Psoas muscle (tissue), 8 donors: ENCODE measurements around the gene CXCR4. TPM values are rescaled to one million over a fixed set of nuclear protein-coding genes. Genes with fewer than 3 reads are reported as not detected.

ENCODE experiments used
- ATAC-seq, 4 donors: fragments of 200-7000 bp; cut with Tn5 transposase; one replicate each; pipeline ENCODE4 v1.9.1; 2020; ENCODE audit warnings: moderate library complexity in 3 of 4, mild to moderate bottlenecking in 2 of 4
- DNase-seq, 2 donors: peaks; one replicate each; pipeline ENCODE4 v3.0.0-alpha.2; 2020
- H3K27ac ChIP-seq: fragments of 200-600 bp; one replicate; pipeline ENCODE4 v1.8.0; 2022
- H3K27me3 ChIP-seq, 3 donors: fragments of 200-600 bp in 1 of 3; one replicate each; pipeline versions ENCODE4 v1.6.1 to v1.8.0; 2013 to 2022; ENCODE audit warnings: low read length in 2 of 3, mild to moderate bottlenecking in 2 of 3, moderate library complexity in 1 of 3; ENCODE audit not compliant: insufficient read depth in 3 of 3
- H3K36me3 ChIP-seq, 2 donors: fragments of 200-600 bp in 1 of 2; one replicate each; pipeline versions ENCODE4 v1.6.1 to v1.8.0; 2013 to 2022; ENCODE audit warnings: low read depth in 1 of 2, mild to moderate bottlenecking in 1 of 2, moderate library complexity in 1 of 2; ENCODE audit not compliant: insufficient read depth in 1 of 2
- H3K4me1 ChIP-seq: fragments of 200-600 bp; one replicate; pipeline ENCODE4 v1.8.0; 2022
- H3K4me3 ChIP-seq: fragments of 200-600 bp; one replicate; pipeline ENCODE4 v1.8.0; 2022; ENCODE audit warnings: mild to moderate bottlenecking
- H3K9me3 ChIP-seq: fragments of 200-600 bp; one replicate; pipeline ENCODE4 v1.8.0; 2022
- WGBS, 3 donors: extraction: QIAGEN DNeasy Blood & Tissue Kit; methylation state at CpG; one replicate each; pipeline versions ENCODE4 v1.1.6 to v1.1.7; 2013; 5-methylcytosine and 5-hydroxymethylcytosine counted together
- intact Hi-C, 2 donors: fragments of 100-400 bp; cut with DNase I; formaldehyde crosslinking; loops; one replicate each; pipeline versions ENCODE4 v1.11.0 to v1.14.2; 2022
- polyA plus RNA-seq, 3 donors: library from polyadenylated mRNA; stranded (reverse); fragments of 200-250 nt; gene quantifications; one replicate each; pipeline ENCODE4 v1.2.3, GENCODE V29; 2013
- total RNA-seq, 4 donors: library from RNA; stranded (reverse); fragmentation: NEBNext Ultra II Directional in 2 of 4; extraction: Animal tissue kit (Norgen Biotek cat#: 25700) in 2 of 4; gene quantifications; one replicate each; pipeline versions ENCODE4 v1.2.1 to v1.2.4, GENCODE V29; 2021 to 2023
- TF ChIP-seq, protein P1 (sequence below): fragments of 200-600 bp; IDR thresholded peaks from one replicate; pipeline ENCODE4 v1.8.0; 2022; ENCODE audit warnings: antibody characterized with exemption
- donor health status: healthy with polysubstance abuse.
- donor health status: DM: no; HTN: no; CAD: no; lungs with moderate emphysema.
- donor health status: Bipolar disorder and iron deficiency.
- donor health status: healthy.
- donor health status: DM: yes; HTN: yes; CAD: no.
- donor health status: DM: no; HTN: no; CAD: no.
- donor health status: DM: no; HTN: no; CAD: no.
- donor health status: DM: yes; HTN: yes; CAD: no.

CXCR4 gene
- total and polyA plus RNA-seq, 7 donors: 1.8 to 9.1 (median 3.0) TPM

- H3K27me3 ChIP-seq: peaks cover 0 to 24% (median 5%) of the 10 kb centered on the region in 3 donors
- no peaks in the 10 kb centered on the region for H3K4me1 ChIP-seq
- intact Hi-C loops: loop anchor here in 1 of 2 donors (5.0 kb wide), 1 partner anchor 109 kb away; no protein-coding TSS in a partner anchor
- 92 to 97% (median 94%) methylated on average over 2 of the region's 2 CpGs for WGBS, 3 donors
- DNase-seq (no peak), ATAC-seq (no peak)
- no peaks in the 10 kb centered on the region for H3K36me3 ChIP-seq
- H3K9me3 ChIP-seq: no peaks in the 10 kb centered on the region
- H3K27ac ChIP-seq: no peak overlapping the region
- H3K4me3 ChIP-seq: no peak overlapping the region
- TF ChIP-seq, protein P1, sequence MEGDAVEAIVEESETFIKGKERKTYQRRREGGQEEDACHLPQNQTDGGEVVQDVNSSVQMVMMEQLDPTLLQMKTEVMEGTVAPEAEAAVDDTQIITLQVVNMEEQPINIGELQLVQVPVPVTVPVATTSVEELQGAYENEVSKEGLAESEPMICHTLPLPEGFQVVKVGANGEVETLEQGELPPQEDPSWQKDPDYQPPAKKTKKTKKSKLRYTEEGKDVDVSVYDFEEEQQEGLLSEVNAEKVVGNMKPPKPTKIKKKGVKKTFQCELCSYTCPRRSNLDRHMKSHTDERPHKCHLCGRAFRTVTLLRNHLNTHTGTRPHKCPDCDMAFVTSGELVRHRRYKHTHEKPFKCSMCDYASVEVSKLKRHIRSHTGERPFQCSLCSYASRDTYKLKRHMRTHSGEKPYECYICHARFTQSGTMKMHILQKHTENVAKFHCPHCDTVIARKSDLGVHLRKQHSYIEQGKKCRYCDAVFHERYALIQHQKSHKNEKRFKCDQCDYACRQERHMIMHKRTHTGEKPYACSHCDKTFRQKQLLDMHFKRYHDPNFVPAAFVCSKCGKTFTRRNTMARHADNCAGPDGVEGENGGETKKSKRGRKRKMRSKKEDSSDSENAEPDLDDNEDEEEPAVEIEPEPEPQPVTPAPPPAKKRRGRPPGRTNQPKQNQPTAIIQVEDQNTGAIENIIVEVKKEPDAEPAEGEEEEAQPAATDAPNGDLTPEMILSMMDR: no peak
These were observed 10.4 kb upstream of the CXCR4 start for GRCh38 chr2:136128366-136128765.

- TF ChIP-seq, protein P1: no peak
- no peaks in the 10 kb centered on the region for H3K4me1 ChIP-seq
- H3K4me3 ChIP-seq: no peak overlapping the region
- no peak overlapping the region for H3K27ac ChIP-seq
- peaks cover 0 to 33% (median 5%) of the 10 kb centered on the region in 3 donors for H3K27me3 ChIP-seq
- intact Hi-C loops: loop anchor here in 1 of 2 donors (5.0 kb wide), 1 partner anchor 110 kb away; no protein-coding TSS in a partner anchor
- no peaks in the 10 kb centered on the region for H3K36me3 ChIP-seq
- H3K9me3 ChIP-seq: no peaks in the 10 kb centered on the region
- WGBS, 3 donors: 86 to 96% (median 92%) methylated on average over 6 of the region's 6 CpGs
- ATAC-seq (no peak), DNase-seq (no peak)
These were observed 9.4 kb upstream of the CXCR4 start for GRCh38 chr2:136127356-136127755.

GRCh38 chr2:136126421-136126926 is 8.5 kb upstream of the CXCR4 start:
- DNase-seq (no peak), ATAC-seq (no peak)
- H3K4me3 ChIP-seq: no peak overlapping the region
- H3K9me3 ChIP-seq: no peaks in the 10 kb centered on the region
- WGBS, 3 donors: 43 to 55% (median 45%) methylated on average over 6 of the region's 6 CpGs
- no peaks in the 10 kb centered on the region for H3K36me3 ChIP-seq
- TF ChIP-seq, protein P1: no peak
- H3K27me3 ChIP-seq: peaks cover 0 to 37% (median 5%) of the 10 kb centered on the region in 3 donors
- H3K27ac ChIP-seq: no peak overlapping the region
- intact Hi-C loops: loop anchor here in 1 of 2 donors (5.0 kb wide), 1 partner anchor 111 kb away; no protein-coding TSS in a partner anchor
- no peaks in the 10 kb centered on the region for H3K4me1 ChIP-seq

GRCh38 chr2:136126021-136126420 is 8.1 kb upstream of the CXCR4 start:
- Histone ChIP-seq H3K36me3 (no peaks in the 10 kb centered on the region), H3K9me3 (no peaks in the 10 kb centered on the region), H3K4me1 (no peaks in the 10 kb centered on the region), H3K27ac (no peak overlapping the region), H3K27me3 (peaks cover 0 to 41% (median 5%) of the 10 kb centered on the region in 3 donors), H3K4me3 (no peak overlapping the region)
- intact Hi-C loops: loop anchor here in 1 of 2 donors (5.0 kb wide), 1 partner anchor 111 kb away; no protein-coding TSS in a partner anchor
- TF ChIP-seq, protein P1: no peak
- WGBS, 3 donors: 23 to 24% (median 24%) methylated on average over 12 of the region's 12 CpGs
- ATAC-seq (no peak), DNase-seq (no peak)
